Mammary epithelial cell (primary cell): ENCODE results near the gene NTNG1.

Experiments used
- EZH2 ChIP-seq: IDR thresholded peaks from 2 replicates; pipeline ENCODE4 v1.6.1; 2012; ENCODE audit warnings: low read length, inconsistent platforms, borderline replicate concordance
- TF ChIP-seq, protein P1 (sequence below), 2 donors: IDR thresholded peaks in 1 of 2; conservative IDR thresholded peaks in 1 of 2; 2 replicates each; pipeline ENCODE4 v1.5.1; 2011 to 2012; ENCODE audit warnings: inconsistent platforms in 2 of 2, low read length in 2 of 2, mild to moderate bottlenecking in 2 of 2, control low read depth in 1 of 2, low read depth in 1 of 2; ENCODE audit not compliant: insufficient read depth in 1 of 2; ENCODE audit errors: extremely low read depth in 1 of 2

DNA sequence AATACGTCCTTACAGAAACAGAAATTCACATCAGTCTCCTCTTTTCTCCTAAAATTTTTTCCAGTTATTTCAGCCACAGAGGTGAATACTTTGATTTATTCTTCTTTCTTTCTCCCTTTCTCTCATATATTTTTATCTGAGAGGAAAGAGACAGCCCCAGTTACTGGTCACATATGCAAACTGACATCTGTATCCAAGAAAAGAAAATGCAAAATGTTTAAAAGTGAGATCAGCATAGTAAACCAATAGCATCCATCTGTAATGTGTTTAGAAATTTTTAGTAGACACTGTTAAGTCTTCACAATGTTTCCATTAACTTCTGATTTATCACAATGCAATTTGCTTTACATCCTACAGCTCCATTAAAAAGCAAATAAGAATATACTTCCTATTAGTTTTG is 53.5 kb downstream of the NTNG1 start:
- TF ChIP-seq, protein P1, sequence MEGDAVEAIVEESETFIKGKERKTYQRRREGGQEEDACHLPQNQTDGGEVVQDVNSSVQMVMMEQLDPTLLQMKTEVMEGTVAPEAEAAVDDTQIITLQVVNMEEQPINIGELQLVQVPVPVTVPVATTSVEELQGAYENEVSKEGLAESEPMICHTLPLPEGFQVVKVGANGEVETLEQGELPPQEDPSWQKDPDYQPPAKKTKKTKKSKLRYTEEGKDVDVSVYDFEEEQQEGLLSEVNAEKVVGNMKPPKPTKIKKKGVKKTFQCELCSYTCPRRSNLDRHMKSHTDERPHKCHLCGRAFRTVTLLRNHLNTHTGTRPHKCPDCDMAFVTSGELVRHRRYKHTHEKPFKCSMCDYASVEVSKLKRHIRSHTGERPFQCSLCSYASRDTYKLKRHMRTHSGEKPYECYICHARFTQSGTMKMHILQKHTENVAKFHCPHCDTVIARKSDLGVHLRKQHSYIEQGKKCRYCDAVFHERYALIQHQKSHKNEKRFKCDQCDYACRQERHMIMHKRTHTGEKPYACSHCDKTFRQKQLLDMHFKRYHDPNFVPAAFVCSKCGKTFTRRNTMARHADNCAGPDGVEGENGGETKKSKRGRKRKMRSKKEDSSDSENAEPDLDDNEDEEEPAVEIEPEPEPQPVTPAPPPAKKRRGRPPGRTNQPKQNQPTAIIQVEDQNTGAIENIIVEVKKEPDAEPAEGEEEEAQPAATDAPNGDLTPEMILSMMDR (conservative IDR thresholded peaks at IDR 0.05 in 1 of 2, IDR thresholded peaks at IDR 0.05 in 1 of 2; ENCODE audit: extremely low read depth in 1 of 2, insufficient read depth in 1 of 2, low read depth in 1 of 2, low read length in 2 of 2): no peak
- TF ChIP-seq EZH2: no peak
